HepG2 (cell line): ENCODE results near the gene TMEM164. TPM values are rescaled to one million over a fixed set of nuclear protein-coding genes. Genes with fewer than 3 reads are reported as not detected.

Experiments
- ATAC-seq: fragments of 200-7000 bp; cut with Tn5 transposase; 3 replicates; pipeline ENCODE4 v1.9.1; 2020; ENCODE audit warnings: mild to moderate bottlenecking, moderate library complexity
- BruUV-seq: library from RNA; stranded (reverse); fragments of 400-500 nt; replicated peaks from 2 replicates; lab custom pipeline; 2021; lab: Mats Ljungman, UMichigan
- CTCF ChIA-PET: fragments of 300-600 bp; formaldehyde crosslinking; extraction: SDS; loops from one replicate; lab custom pipeline; 2021; ENCODE audit warnings: low total read pairs, inconsistent platforms, low intra/inter-chr PET ratio; lab: Yijun Ruan, JAX
- POLR2A ChIA-PET: fragments of 350-600 bp; sonication (Branson Sonifier 250); formaldehyde crosslinking; loops from one replicate; lab custom pipeline; 2020; ENCODE audit warnings: antibody characterized with exemption, inconsistent platforms; lab: Yijun Ruan, JAX
- DNase-seq: peaks from one replicate; pipeline ENCODE4 v3.0.0-alpha.2; 2015; ENCODE audit warnings: low spot score
- FAIRE-seq: peaks from 3 replicates; lab custom pipeline; 2011; peaks lifted over from hg19 to GRCh38; lab: Jason Lieb, UNC
- H2AFZ ChIP-seq: one replicate; pipeline ENCODE4 v1.6.1; 2011; ENCODE audit warnings: low read length, inconsistent platforms
- H3K27ac ChIP-seq: fragments of 300-600 bp; 3 replicates; pipeline ENCODE4 v1.8.0; 2011; ENCODE audit warnings: mixed run types, mild to moderate bottlenecking, mixed read lengths, low read length, inconsistent platforms; ENCODE audit not compliant: insufficient read depth; ENCODE audit errors: extremely low read length
- H3K27me3 ChIP-seq, 2 experiments: fragments of 200-600 bp in 1 of 2; 2 replicates in 1 of 2; 3 replicates in 1 of 2; pipeline versions ENCODE4 v1.6.0 to v1.8.0; 2011; ENCODE audit warnings: low read length in 2 of 2, mild to moderate bottlenecking in 2 of 2, moderate library complexity in 2 of 2, inconsistent platforms in 1 of 2; ENCODE audit not compliant: insufficient read depth in 2 of 2, control insufficient read depth in 1 of 2
- H3K36me3 ChIP-seq, 2 experiments: fragments of 200-600 bp in 1 of 2; replicated peaks in 1 of 2; 2 replicates in 1 of 2; 3 replicates in 1 of 2; pipeline versions ENCODE4 v1.5.1 to v1.8.0; 2011; ENCODE audit warnings: low read length in 2 of 2, inconsistent platforms in 1 of 2; ENCODE audit not compliant: insufficient read depth in 2 of 2, control insufficient read depth in 1 of 2
- H3K4me1 ChIP-seq: 2 replicates; pipeline ENCODE4 v1.5.1; 2012; ENCODE audit warnings: low read length, inconsistent platforms; ENCODE audit not compliant: insufficient read depth
- H3K4me2 ChIP-seq: 2 replicates; pipeline ENCODE4 v1.6.0; 2011; ENCODE audit warnings: low read depth, low read length, inconsistent platforms
- H3K4me3 ChIP-seq, 3 experiments: fragments of 200-600 bp in 1 of 3; sonication (generic), shearing (Covaris generic) in 1 of 3; replicated peaks in 1 of 3; 2 replicates each; pipeline ENCODE4 v1.5.1; 2011 to 2016; ENCODE audit warnings: low read length in 3 of 3, inconsistent platforms in 2 of 3, low read depth in 2 of 3, mild to moderate bottlenecking in 2 of 3, control low read depth in 1 of 3, mixed read lengths in 1 of 3; ENCODE audit not compliant: insufficient read depth in 1 of 3
- H3K79me2 ChIP-seq: one replicate; pipeline ENCODE4 v1.6.1; 2011; ENCODE audit warnings: low read length, inconsistent platforms; ENCODE audit not compliant: insufficient read depth
- H3K9ac ChIP-seq: 2 replicates; pipeline ENCODE4 v1.6.0; 2011; ENCODE audit warnings: mild to moderate bottlenecking, low read depth, low read length, inconsistent platforms; ENCODE audit not compliant: insufficient read depth
- H3K9me3 ChIP-seq: 2 replicates; pipeline ENCODE4 v1.5.1; 2012; ENCODE audit warnings: mild to moderate bottlenecking, low read length
- H4K20me1 ChIP-seq: 2 replicates; pipeline ENCODE4 v1.6.0; 2011; ENCODE audit warnings: inconsistent platforms, mild to moderate bottlenecking, low read length, moderate library complexity; ENCODE audit not compliant: insufficient read depth
- ATM ChIP-seq: fragments of 450-650 bp; IDR thresholded peaks from 2 replicates; pipeline ENCODE4 v1.7.1; 2017; ENCODE audit warnings: mild to moderate bottlenecking, borderline replicate concordance
- HHEX ChIP-seq: IDR thresholded peaks from 2 replicates; pipeline ENCODE4 v1.6.1; 2016; ENCODE audit warnings: control low read depth
- ZFP1 ChIP-seq: IDR thresholded peaks from 2 replicates; pipeline ENCODE4 v1.6.1; 2016
- ZNF225 ChIP-seq: sonication (generic); formaldehyde crosslinking; IDR thresholded peaks from 2 replicates; pipeline ENCODE4 v1.4.0; 2020; ENCODE audit warnings: mild to moderate bottlenecking, missing genetic modification reagents
- ZNF558 ChIP-seq: sonication (generic); formaldehyde crosslinking; IDR thresholded peaks from 2 replicates; pipeline ENCODE4 v1.9.0; 2022; ENCODE audit warnings: mild to moderate bottlenecking, missing genetic modification reagents, borderline replicate concordance
- ZNF746 ChIP-seq: sonication (generic); formaldehyde crosslinking; IDR thresholded peaks from 2 replicates; pipeline ENCODE4 v1.8.0; 2022; ENCODE audit warnings: mild to moderate bottlenecking, missing genetic modification reagents
- ZNF772 ChIP-seq: sonication (generic); formaldehyde crosslinking; IDR thresholded peaks from 2 replicates; pipeline ENCODE4 v1.5.0; 2020; ENCODE audit warnings: mild to moderate bottlenecking, missing genetic modification reagents
- WGBS: methylation state at CpG from one replicate; pipeline ENCODE4 v1.1.6; 2017; ENCODE audit warnings: low lambda C conversion rate; 5-methylcytosine and 5-hydroxymethylcytosine counted together
- in situ Hi-C: cut with HindIII; loops from 2 replicates; pipeline ENCODE4 v1.10.0; 2017; ENCODE audit warnings: low pct_unique_long_range_greater_than_20kb; ENCODE audit not compliant: extremely low pct_ligation_motif_present
- intact Hi-C: fragments of 100-400 bp; cut with micrococcal nuclease; formaldehyde crosslinking; loops from one replicate; pipeline ENCODE4 v1.10.0; 2022; ENCODE audit not compliant: unreplicated experiment
- polyA plus RNA-seq, 8 experiments: library from polyadenylated mRNA; depleted of rRNA in 3 of 8; stranded (reverse) in 7 of 8; unstranded in 1 of 8; fragments of >200 nt; fragmentation: Illumina TruSeq in 4 of 8; extraction: Trizol in 4 of 8; gene quantifications; 2 replicates each; pipeline versions ENCODE4 v1.2.1 to v1.2.3, GENCODE V29; 2011 to 2016; ENCODE audit warnings: low read depth in 4 of 8, missing spikeins in 1 of 8, mixed read lengths in 1 of 8; ENCODE audit not compliant: insufficient read depth in 1 of 8
- total RNA-seq, 5 experiments: library from RNA; depleted of rRNA; stranded (reverse); fragments of >200 nt; fragmentation: Illumina TruSeq; extraction: Trizol; gene quantifications; 2 replicates each; pipeline ENCODE4 v1.2.3, GENCODE V29; 2016; ENCODE audit warnings: low read depth in 1 of 5
- TF ChIP-seq, protein P1 (sequence below): sonication (generic); formaldehyde crosslinking; IDR thresholded peaks from 2 replicates; pipeline ENCODE4 v1.4.0; 2020; ENCODE audit warnings: missing genetic modification reagents
- TF ChIP-seq, protein P2 (sequence below): sonication (generic); formaldehyde crosslinking; IDR thresholded peaks from 2 replicates; pipeline ENCODE4 v1.5.1; 2020; ENCODE audit warnings: missing genetic modification reagents, mild to moderate bottlenecking, borderline replicate concordance
- TF ChIP-seq, protein P3 (sequence below): sonication (generic); formaldehyde crosslinking; IDR thresholded peaks from 2 replicates; pipeline ENCODE4 v1.4.0; 2020; ENCODE audit warnings: mild to moderate bottlenecking, missing genetic modification reagents, borderline replicate concordance

TMEM164 gene
- total and polyA plus RNA-seq, 2 of the 13 experiments (the other 11 are each of a cell fraction or from before 2014, with no cell fraction given): 5.8 to 13.2 TPM

- no peak for DNase-seq
- Histone ChIP-seq H2AFZ (no peak overlapping the region), H4K20me1 (no peaks in the 10 kb centered on the region), H3K4me3 (no peak overlapping the region), H3K9ac (no peak overlapping the region), H3K4me2 (no peak overlapping the region), H3K9me3 (no peaks in the 10 kb centered on the region), H3K27me3 (no peaks in the 10 kb centered on the region), H3K36me3 (no peaks in the 10 kb centered on the region), H3K79me2 (no peaks in the 10 kb centered on the region), H3K27ac (no peak overlapping the region), H3K4me1 (no peaks in the 10 kb centered on the region)
- BruUV-seq: no TSS peak
- CTCF ChIA-PET: no interaction called here
- intact Hi-C loops (no loop called here), in situ Hi-C loops (no loop called here)
- no peak for FAIRE-seq
- no peak for TF ChIP-seq ZNF225
- TF ChIP-seq, protein P1, sequence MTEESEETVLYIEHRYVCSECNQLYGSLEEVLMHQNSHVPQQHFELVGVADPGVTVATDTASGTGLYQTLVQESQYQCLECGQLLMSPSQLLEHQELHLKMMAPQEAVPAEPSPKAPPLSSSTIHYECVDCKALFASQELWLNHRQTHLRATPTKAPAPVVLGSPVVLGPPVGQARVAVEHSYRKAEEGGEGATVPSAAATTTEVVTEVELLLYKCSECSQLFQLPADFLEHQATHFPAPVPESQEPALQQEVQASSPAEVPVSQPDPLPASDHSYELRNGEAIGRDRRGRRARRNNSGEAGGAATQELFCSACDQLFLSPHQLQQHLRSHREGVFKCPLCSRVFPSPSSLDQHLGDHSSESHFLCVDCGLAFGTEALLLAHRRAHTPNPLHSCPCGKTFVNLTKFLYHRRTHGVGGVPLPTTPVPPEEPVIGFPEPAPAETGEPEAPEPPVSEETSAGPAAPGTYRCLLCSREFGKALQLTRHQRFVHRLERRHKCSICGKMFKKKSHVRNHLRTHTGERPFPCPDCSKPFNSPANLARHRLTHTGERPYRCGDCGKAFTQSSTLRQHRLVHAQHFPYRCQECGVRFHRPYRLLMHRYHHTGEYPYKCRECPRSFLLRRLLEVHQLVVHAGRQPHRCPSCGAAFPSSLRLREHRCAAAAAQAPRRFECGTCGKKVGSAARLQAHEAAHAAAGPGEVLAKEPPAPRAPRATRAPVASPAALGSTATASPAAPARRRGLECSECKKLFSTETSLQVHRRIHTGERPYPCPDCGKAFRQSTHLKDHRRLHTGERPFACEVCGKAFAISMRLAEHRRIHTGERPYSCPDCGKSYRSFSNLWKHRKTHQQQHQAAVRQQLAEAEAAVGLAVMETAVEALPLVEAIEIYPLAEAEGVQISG (CRISPR knock-in tag): no peak
- WGBS: 79% methylated on average over 3 of the region's 3 CpGs
- ATAC-seq: no peak
- POLR2A ChIA-PET: no interaction called here
Measured at GRCh38 chrX:110224926-110225617, 222.2 kb downstream of the TMEM164 start.

DNA sequence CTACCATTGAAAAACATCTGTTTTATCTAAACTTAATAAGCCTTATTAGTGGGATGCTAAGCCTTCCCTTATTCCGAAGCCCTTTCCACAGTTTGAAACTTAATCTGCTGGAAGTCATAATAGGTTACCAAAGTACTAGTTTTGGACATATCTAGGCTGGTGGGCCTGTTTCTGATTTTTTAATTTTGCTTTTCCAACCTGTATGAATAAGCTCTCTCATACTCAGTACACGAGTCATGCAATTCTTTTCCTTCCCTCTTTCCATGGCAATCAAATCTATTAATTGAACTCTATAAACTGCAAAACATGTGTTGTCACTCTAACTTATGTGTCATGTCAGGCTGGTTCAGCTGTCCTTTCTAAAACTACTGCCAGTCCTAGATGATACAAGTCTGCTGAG is 224.0 kb downstream of the TMEM164 start:
- ChIA-PET POLR2A (no interaction called here), CTCF (no interaction called here)
- no peak overlapping the region for H2AFZ ChIP-seq
- no peaks in the 10 kb centered on the region for H3K4me1 ChIP-seq
- FAIRE-seq: no peak
- no peak for DNase-seq
- no TSS peak for BruUV-seq
- no peak overlapping the region for H3K9ac ChIP-seq
- no peak overlapping the region for H3K27ac ChIP-seq
- 96% methylated on average over 2 of the region's 2 CpGs for WGBS
- TF ChIP-seq ZNF772 (CRISPR knock-in tag) (no peak), ATM (no peak), ZNF558 (CRISPR knock-in tag) (no peak), ZFP1 (no peak), HHEX (CRISPR knock-in tag) (no peak), ZNF746 (CRISPR knock-in tag) (no peak)
- TF ChIP-seq, protein P2, sequence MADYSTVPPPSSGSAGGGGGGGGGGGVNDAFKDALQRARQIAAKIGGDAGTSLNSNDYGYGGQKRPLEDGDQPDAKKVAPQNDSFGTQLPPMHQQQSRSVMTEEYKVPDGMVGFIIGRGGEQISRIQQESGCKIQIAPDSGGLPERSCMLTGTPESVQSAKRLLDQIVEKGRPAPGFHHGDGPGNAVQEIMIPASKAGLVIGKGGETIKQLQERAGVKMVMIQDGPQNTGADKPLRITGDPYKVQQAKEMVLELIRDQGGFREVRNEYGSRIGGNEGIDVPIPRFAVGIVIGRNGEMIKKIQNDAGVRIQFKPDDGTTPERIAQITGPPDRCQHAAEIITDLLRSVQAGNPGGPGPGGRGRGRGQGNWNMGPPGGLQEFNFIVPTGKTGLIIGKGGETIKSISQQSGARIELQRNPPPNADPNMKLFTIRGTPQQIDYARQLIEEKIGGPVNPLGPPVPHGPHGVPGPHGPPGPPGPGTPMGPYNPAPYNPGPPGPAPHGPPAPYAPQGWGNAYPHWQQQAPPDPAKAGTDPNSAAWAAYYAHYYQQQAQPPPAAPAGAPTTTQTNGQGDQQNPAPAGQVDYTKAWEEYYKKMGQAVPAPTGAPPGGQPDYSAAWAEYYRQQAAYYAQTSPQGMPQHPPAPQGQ (CRISPR knock-in tag): no peak
- TF ChIP-seq, protein P3, sequence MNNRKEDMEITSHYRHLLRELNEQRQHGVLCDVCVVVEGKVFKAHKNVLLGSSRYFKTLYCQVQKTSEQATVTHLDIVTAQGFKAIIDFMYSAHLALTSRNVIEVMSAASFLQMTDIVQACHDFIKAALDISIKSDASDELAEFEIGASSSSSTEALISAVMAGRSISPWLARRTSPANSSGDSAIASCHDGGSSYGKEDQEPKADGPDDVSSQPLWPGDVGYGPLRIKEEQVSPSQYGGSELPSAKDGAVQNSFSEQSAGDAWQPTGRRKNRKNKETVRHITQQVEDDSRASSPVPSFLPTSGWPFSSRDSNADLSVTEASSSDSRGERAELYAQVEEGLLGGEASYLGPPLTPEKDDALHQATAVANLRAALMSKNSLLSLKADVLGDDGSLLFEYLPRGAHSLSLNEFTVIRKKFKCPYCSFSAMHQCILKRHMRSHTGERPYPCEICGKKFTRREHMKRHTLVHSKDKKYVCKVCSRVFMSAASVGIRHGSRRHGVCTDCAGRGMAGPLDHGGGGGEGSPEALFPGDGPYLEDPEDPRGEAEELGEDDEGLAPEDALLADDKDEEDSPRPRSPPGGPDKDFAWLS (CRISPR knock-in tag): no peak
- TF ChIP-seq, all 625 proteins: peak for 0
- no peaks in the 10 kb centered on the region for H3K27me3 ChIP-seq
- H4K20me1 ChIP-seq: no peaks in the 10 kb centered on the region
- in situ Hi-C loops: no loop called here
- H3K36me3 ChIP-seq: no peaks in the 10 kb centered on the region
- intact Hi-C loops: no loop called here
- H3K4me2 ChIP-seq: no peak overlapping the region
- no peak overlapping the region for H3K4me3 ChIP-seq
- H3K79me2 ChIP-seq: no peaks in the 10 kb centered on the region
- no peak for ATAC-seq
- H3K9me3 ChIP-seq: no peaks in the 10 kb centered on the region
